Right atrium auricular region (tissue), 2 donors: ENCODE measurements around the gene CCDC74A. TPM values are rescaled to one million over a fixed set of nuclear protein-coding genes. Genes with fewer than 3 reads are reported as not detected.

Experiments used
- DNase-seq: peaks from one replicate; pipeline ENCODE4 v3.0.0-alpha.2; 2019; ENCODE audit warnings: low spot score
- H3K27ac ChIP-seq, 2 donors: fragments of 200-600 bp; sonication (generic); 1 replicate in 1 of 2; 2 replicates in 1 of 2; pipeline ENCODE4 v1.5.1; 2016 to 2019
- H3K27me3 ChIP-seq, 2 donors: fragments of 200-600 bp; sonication (generic); one replicate each; pipeline versions ENCODE4 v1.5.1 to v1.6.0; 2017 to 2019
- H3K36me3 ChIP-seq: fragments of 200-600 bp; sonication (generic); one replicate; pipeline ENCODE4 v1.5.1; 2016
- H3K4me1 ChIP-seq, 2 donors: fragments of 200-600 bp; sonication (generic); one replicate each; pipeline versions ENCODE4 v1.5.1 to v1.6.0; 2017 to 2019
- H3K4me3 ChIP-seq, 2 donors: fragments of 200-600 bp; sonication (generic); 1 replicate in 1 of 2; 2 replicates in 1 of 2; pipeline ENCODE4 v1.5.1; 2017 to 2019; ENCODE audit warnings: mild to moderate bottlenecking in 1 of 2, moderate library complexity in 1 of 2
- H3K9me3 ChIP-seq, 2 donors: fragments of 200-600 bp; sonication (generic); one replicate each; pipeline ENCODE4 v1.5.1; 2019
- CTCF ChIP-seq, 2 donors: fragments of 200-600 bp; sonication (generic); IDR thresholded peaks; one replicate each; pipeline ENCODE4 v1.5.1; 2019; ENCODE audit warnings: antibody characterized with exemption in 2 of 2
- microRNA-seq, 2 donors: library from miRNA; unstranded; fragments of <30 nt; microRNA quantifications; one replicate each; pipeline ENCODE4, GENCODE V29; 2016 to 2017; ENCODE audit warnings: borderline number of aligned reads in 2 of 2, borderline replicate concordance in 1 of 2
- total RNA-seq, 2 donors: library from RNA; depleted of rRNA; stranded (reverse); fragments of >200 nt; gene quantifications; one replicate each; pipeline ENCODE4 v1.1.0, GENCODE V29; 2016

Gene CCDC74A
- total RNA-seq, 2 donors from 2014 or later = 2.8 to 3.9 TPM

GRCh38 chr2:131572175-131572574 lies 44.5 kb downstream of the CCDC74A start:
- no peaks in the 10 kb centered on the region for H3K36me3 ChIP-seq
- TF ChIP-seq CTCF (IDR thresholded peaks at IDR 0.05) = no peak
- no peaks in the 10 kb centered on the region for H3K4me1 ChIP-seq
- H3K9me3 ChIP-seq = no peaks in the 10 kb centered on the region
- H3K4me3 ChIP-seq = no peak overlapping the region
- no peak for DNase-seq
- H3K27me3 ChIP-seq = no peaks in the 10 kb centered on the region
- no peak overlapping the region for H3K27ac ChIP-seq

GRCh38 chr2:131577812-131578211 lies 50.1 kb downstream of the CCDC74A start:
- Histone ChIP-seq H3K36me3 (no peaks in the 10 kb centered on the region), H3K9me3 (no peaks in the 10 kb centered on the region), H3K4me1 (no peaks in the 10 kb centered on the region), H3K27me3 (no peaks in the 10 kb centered on the region), H3K4me3 (no peak overlapping the region), H3K27ac (no peak overlapping the region)
- no peak for TF ChIP-seq CTCF (IDR thresholded peaks at IDR 0.05)
- no peak for DNase-seq

- no peak for DNase-seq
- Histone ChIP-seq H3K9me3 (no peaks in the 10 kb centered on the region), H3K27ac (no peak overlapping the region), H3K4me3 (no peak overlapping the region), H3K27me3 (no peaks in the 10 kb centered on the region), H3K4me1 (no peaks in the 10 kb centered on the region), H3K36me3 (no peaks in the 10 kb centered on the region)
- TF ChIP-seq CTCF (IDR thresholded peaks at IDR 0.05) = no peak
Observed at GRCh38 chr2:131580187-131580586, 52.5 kb downstream of the CCDC74A start.

Small RNAs within 50 kb of the gene (microRNA-seq; reads per million reads assigned to microRNA genes)
- 0 reads per million in 2 donors for gene MIR4784

Other genes starting within 250 kb of the CCDC74A start
- not detected for gene RAB6D, start 163.7 kb upstream of the CCDC74A start, total RNA-seq
- 10 to 100 TPM; 13.0 to 34.2 TPM for gene TUBA3D, start 51.8 kb upstream of the CCDC74A start, total RNA-seq
- 10 to 100 TPM; 74.9 to 84.4 TPM for gene MZT2A, start 35.5 kb upstream of the CCDC74A start, total RNA-seq